Measurements from ENCODE around the gene ABCC10. TPM values are rescaled to one million over a fixed set of nuclear protein-coding genes. Genes with fewer than 3 reads are reported as not detected.
"Not testable (repeated sequence)": the region's sequence is repeated elsewhere in the genome, so short reads cannot be mapped to it uniquely, and the experiment has no call there.

Gene ABCC10
- total RNA-seq, 2 experiments from 2014 or later = 47.1 to 53.2 TPM

GRCh38 chr6:43393133-43393532 lies 34.2 kb upstream of the ABCC10 start:
- H3K27ac Mint-ChIP-seq; H3K9me3 Mint-ChIP-seq; DNase-seq; H3K36me3 Mint-ChIP-seq (ENCODE audit: low read depth); POLR2A ChIA-PET; H3K4me3 Mint-ChIP-seq: not testable (repeated sequence)
- H3K27me3 Mint-ChIP-seq = peaks cover 69% of the 10 kb centered on the region
- CTCF ChIA-PET = interaction anchor here (1.0 kb wide), 1 partner anchor 15 kb away, joined by 3 read pairs; no protein-coding TSS in a partner anchor
- peaks cover 19% of the 10 kb centered on the region for H3K4me1 Mint-ChIP-seq

- Mint-ChIP-seq H3K9me3 (no peaks in the 10 kb centered on the region), H3K27me3 (peaks cover 66% of the 10 kb centered on the region), H3K27ac (no peak overlapping the region), H3K4me3 (no peak overlapping the region), H3K4me1 (peaks cover 19% of the 10 kb centered on the region), H3K36me3 (ENCODE audit: low read depth) (no peaks in the 10 kb centered on the region)
- ChIA-PET POLR2A (no interaction called here), CTCF (interaction anchor here (1.0 to 1.2 kb wide), 2 partner anchors 15 to 23 kb away, joined by 3 read pairs; no protein-coding TSS in a partner anchor)
- no peak for DNase-seq
These were observed 33.7 kb upstream of the ABCC10 start for GRCh38 chr6:43393602-43394001.

- H3K27ac Mint-ChIP-seq = no peak overlapping the region
- H3K4me3 Mint-ChIP-seq = no peak overlapping the region
- H3K27me3 Mint-ChIP-seq = peaks cover 54% of the 10 kb centered on the region
- no peak for DNase-seq
- no peaks in the 10 kb centered on the region for H3K9me3 Mint-ChIP-seq
- H3K36me3 Mint-ChIP-seq (ENCODE audit: low read depth) = no peaks in the 10 kb centered on the region
- CTCF ChIA-PET = interaction anchor here (1.2 to 1.5 kb wide), 3 partner anchors 25 to 164 kb away, joined by 3 read pairs; no protein-coding TSS in a partner anchor
- H3K4me1 Mint-ChIP-seq = peaks cover 17% of the 10 kb centered on the region
- POLR2A ChIA-PET = no interaction called here
These were observed 32.4 kb upstream of the ABCC10 start for GRCh38 chr6:43394982-43395381.

DNA sequence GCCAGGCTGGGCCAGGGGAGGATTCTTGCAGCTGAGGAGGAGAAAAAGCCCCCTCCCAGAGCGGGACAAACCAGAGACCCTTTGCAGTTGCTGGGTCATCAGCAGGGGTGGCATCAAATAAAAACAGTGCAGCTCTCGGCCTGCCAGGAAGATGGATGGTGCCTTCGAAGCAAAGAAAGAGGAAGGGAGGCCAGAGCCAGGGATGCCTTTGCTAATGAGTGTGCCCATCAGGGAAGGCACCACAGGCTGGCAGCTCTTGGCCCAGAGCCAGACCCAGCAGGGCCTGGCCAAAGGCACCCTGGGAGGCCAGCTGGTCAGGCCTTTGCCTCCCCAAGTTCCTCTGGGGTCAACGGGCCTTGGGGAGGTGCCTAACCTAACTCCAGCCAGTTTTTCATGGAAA lies 31.6 kb upstream of the ABCC10 start:
- ChIA-PET CTCF (interaction anchor here (1.0 to 1.5 kb wide), 2 partner anchors 12 to 165 kb away, joined by 3 to 4 read pairs; no protein-coding TSS in a partner anchor), POLR2A (no interaction called here)
- no peaks in the 10 kb centered on the region for H3K36me3 Mint-ChIP-seq (ENCODE audit: low read depth)
- DNase-seq = no peak
- no peak overlapping the region for H3K27ac Mint-ChIP-seq
- peaks cover 52% of the 10 kb centered on the region for H3K27me3 Mint-ChIP-seq
- peaks cover 11% of the 10 kb centered on the region for H3K4me1 Mint-ChIP-seq
- H3K9me3 Mint-ChIP-seq = no peaks in the 10 kb centered on the region
- no peak overlapping the region for H3K4me3 Mint-ChIP-seq

DNA sequence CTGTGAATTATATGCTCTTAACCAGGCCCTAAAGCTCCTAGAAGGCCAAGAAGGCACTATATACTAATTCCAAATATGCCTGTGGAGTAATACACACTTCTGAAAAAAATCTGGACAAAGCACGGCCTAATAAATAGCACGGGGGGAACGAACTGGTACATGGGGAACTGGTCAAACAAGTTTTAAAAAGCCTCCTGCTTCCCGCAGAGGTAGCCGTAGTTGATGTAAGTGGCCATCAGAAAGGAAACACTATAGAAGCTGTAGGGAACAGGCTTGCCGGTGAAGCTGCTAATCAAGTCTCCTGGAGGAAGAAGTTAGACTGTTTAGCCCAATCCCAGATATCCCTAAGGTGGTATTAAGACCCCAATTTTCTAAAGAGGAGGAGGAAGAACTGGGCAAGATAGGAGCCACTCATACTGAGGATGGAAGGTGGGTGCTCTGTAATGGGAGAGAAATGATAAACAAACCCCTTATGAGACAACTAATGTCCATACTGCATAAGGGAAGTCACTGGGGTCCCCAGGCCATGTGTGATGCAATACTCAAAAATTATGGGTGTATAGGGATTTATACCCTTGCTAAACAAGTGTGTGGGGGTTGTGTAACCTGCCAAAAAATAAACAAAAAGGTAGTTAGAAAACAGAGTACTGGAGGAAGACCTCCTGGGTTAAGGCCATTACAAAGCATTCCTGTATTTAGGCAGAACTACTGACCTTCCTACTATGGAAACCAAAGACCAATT lies 30.8 kb upstream of the ABCC10 start:
- H3K36me3 Mint-ChIP-seq (ENCODE audit: low read depth) = no peaks in the 10 kb centered on the region
- H3K27ac Mint-ChIP-seq = no peak overlapping the region
- peaks cover 45% of the 10 kb centered on the region for H3K27me3 Mint-ChIP-seq
- H3K9me3 Mint-ChIP-seq = no peaks in the 10 kb centered on the region
- ChIA-PET POLR2A (no interaction called here), CTCF (interaction anchor here (1.0 to 2.5 kb wide), 3 partner anchors 13 to 166 kb away, joined by 3 to 18 read pairs (median 4); no protein-coding TSS in a partner anchor)
- H3K4me3 Mint-ChIP-seq = no peak overlapping the region
- DNase-seq = no peak
- H3K4me1 Mint-ChIP-seq = peaks cover 3% of the 10 kb centered on the region

DNA sequence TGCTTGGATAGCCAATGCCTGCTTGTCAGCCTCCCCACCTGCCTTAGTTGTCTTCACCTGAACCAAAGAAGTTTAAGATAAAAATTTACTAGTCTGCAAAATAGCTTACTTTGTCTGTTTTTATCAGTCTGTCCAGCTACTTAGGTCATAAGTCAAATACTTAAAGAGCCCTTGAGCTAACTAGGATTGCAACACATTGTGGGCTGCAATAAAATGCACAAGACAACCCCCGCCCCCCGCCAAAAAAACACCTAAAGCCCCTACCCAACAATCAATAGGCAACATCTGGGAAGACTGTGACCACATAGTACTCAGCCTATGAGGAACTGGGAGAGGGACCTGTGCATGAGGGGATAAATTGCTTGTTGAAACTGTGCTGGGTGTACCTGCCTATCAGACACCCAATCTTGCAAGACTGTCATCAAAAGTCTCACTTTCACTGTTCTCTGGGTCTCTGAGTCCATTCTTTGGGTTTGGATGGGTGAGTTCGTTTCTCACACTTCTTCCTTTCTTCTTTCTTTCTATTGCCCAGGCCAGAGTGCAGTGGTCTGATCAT lies 27.3 kb upstream of the ABCC10 start:
- Mint-ChIP-seq H3K27me3 (peaks cover 34% of the 10 kb centered on the region), H3K9me3 (no peaks in the 10 kb centered on the region), H3K36me3 (ENCODE audit: low read depth) (no peaks in the 10 kb centered on the region), H3K4me3 (no peak overlapping the region), H3K27ac (no peak overlapping the region), H3K4me1 (no peaks in the 10 kb centered on the region)
- CTCF ChIA-PET = interaction anchor here (0.7 kb wide), 1 partner anchor 18 kb away, joined by 3 read pairs; no protein-coding TSS in a partner anchor
- no peak for DNase-seq
- POLR2A ChIA-PET = no interaction called here

DNA sequence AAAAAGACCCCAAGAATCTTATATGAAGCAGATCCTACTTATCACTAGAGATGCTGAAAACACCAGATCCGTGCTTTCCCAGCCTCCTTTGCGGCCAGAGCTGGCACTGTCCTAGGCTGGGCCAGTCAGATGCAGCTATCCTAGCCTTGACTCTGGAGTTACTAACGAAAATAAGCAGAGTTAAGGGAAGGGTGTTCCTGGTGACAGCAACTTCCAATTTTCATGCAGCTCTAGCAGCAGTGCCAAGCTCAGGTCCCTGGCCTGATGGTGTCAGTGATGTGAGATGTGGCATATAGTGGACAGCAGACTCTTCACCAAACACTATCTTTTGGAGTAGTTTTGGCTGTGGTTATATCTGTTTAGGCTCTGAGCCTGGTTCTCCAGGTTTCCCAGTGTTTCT lies 25.6 kb upstream of the ABCC10 start:
- Mint-ChIP-seq H3K4me3 (no peak overlapping the region), H3K36me3 (ENCODE audit: low read depth) (no peaks in the 10 kb centered on the region), H3K4me1 (no peaks in the 10 kb centered on the region), H3K27me3 (peaks cover 39% of the 10 kb centered on the region), H3K27ac (no peak overlapping the region), H3K9me3 (no peaks in the 10 kb centered on the region)
- DNase-seq = no peak
- POLR2A ChIA-PET = no interaction called here
- CTCF ChIA-PET = interaction anchor here (0.6 to 1.2 kb wide), 4 partner anchors 12 to 173 kb away, joined by 3 to 5 read pairs (median 3); partner anchors contain the start of genes DNPH1 and TJAP1

- POLR2A ChIA-PET = no interaction called here
- CTCF ChIA-PET = interaction anchor here (0.6 kb wide), 1 partner anchor 44 kb away, joined by 3 read pairs; no protein-coding TSS in a partner anchor
- no peaks in the 10 kb centered on the region for H3K36me3 Mint-ChIP-seq (ENCODE audit: low read depth)
- no peak overlapping the region for H3K4me3 Mint-ChIP-seq
- no peak for DNase-seq
- H3K9me3 Mint-ChIP-seq = no peaks in the 10 kb centered on the region
- H3K27ac Mint-ChIP-seq = no peak overlapping the region
- peaks cover 40% of the 10 kb centered on the region for H3K27me3 Mint-ChIP-seq
- no peaks in the 10 kb centered on the region for H3K4me1 Mint-ChIP-seq
These were observed 24.5 kb upstream of the ABCC10 start for GRCh38 chr6:43402820-43403219.

- Mint-ChIP-seq H3K4me1 (no peaks in the 10 kb centered on the region), H3K9me3 (no peaks in the 10 kb centered on the region), H3K4me3 (no peak overlapping the region), H3K36me3 (ENCODE audit: low read depth) (no peaks in the 10 kb centered on the region), H3K27ac (no peak overlapping the region), H3K27me3 (peaks cover 46% of the 10 kb centered on the region)
- POLR2A ChIA-PET = no interaction called here
- no peak for DNase-seq
- CTCF ChIA-PET = no interaction called here
These were observed 22.0 kb upstream of the ABCC10 start for GRCh38 chr6:43405354-43405753.

- Mint-ChIP-seq H3K36me3 (ENCODE audit: low read depth) (no peaks in the 10 kb centered on the region), H3K4me1 (no peaks in the 10 kb centered on the region), H3K27ac (no peak overlapping the region), H3K4me3 (no peak overlapping the region), H3K27me3 (peaks cover 41% of the 10 kb centered on the region), H3K9me3 (peaks cover 2% of the 10 kb centered on the region)
- no peak for DNase-seq
- ChIA-PET CTCF (no interaction called here), POLR2A (no interaction called here)
These were observed 20.0 kb upstream of the ABCC10 start for GRCh38 chr6:43407296-43407695.

DNA sequence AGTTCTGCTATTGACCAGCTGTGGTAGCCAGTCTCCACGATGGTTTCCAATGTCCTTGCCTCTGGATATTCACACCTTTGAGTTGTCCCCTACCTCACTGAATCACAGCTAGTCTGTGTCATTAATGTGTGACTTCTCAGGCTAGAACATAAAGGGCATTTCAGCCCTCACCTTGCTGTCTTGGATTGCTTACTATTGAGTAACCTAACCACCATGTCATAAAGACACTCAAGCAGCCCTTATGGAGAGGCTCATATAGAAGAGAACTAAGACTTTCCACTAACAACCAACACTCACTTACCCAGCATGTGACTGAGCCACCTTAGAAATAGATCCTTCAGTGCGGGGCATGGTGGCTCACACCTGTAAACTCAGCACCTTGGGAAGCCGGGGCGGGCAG lies 19.1 kb upstream of the ABCC10 start:
- CTCF ChIA-PET = interaction anchor here (0.6 kb wide), 1 partner anchor 549 kb away, joined by 3 read pairs; no protein-coding TSS in a partner anchor

GRCh38 chr6:43410776-43411175 lies 16.6 kb upstream of the ABCC10 start:
- H3K4me3 Mint-ChIP-seq; H3K9me3 Mint-ChIP-seq; POLR2A ChIA-PET; H3K36me3 Mint-ChIP-seq (ENCODE audit: low read depth); H3K27ac Mint-ChIP-seq; DNase-seq; H3K4me1 Mint-ChIP-seq: not testable (repeated sequence)
- H3K27me3 Mint-ChIP-seq = peaks cover 22% of the 10 kb centered on the region
- CTCF ChIA-PET = interaction anchor here (0.6 to 0.8 kb wide), 2 partner anchors 13 to 30 kb away, joined by 3 read pairs; no protein-coding TSS in a partner anchor

More for the DNA sequence above, 19.1 kb upstream of the ABCC10 start:
- Mint-ChIP-seq H3K27ac (no peak overlapping the region), H3K4me1 (no peaks in the 10 kb centered on the region), H3K36me3 (ENCODE audit: low read depth) (no peaks in the 10 kb centered on the region), H3K4me3 (no peak overlapping the region), H3K9me3 (peaks cover 2% of the 10 kb centered on the region), H3K27me3 (peaks cover 35% of the 10 kb centered on the region)
- POLR2A ChIA-PET = no interaction called here
- no peak for DNase-seq

GRCh38 chr6:43412541-43412940 lies 14.8 kb upstream of the ABCC10 start:
- H3K27ac Mint-ChIP-seq = no peak overlapping the region
- POLR2A ChIA-PET = no interaction called here
- no peak for DNase-seq
- no peak overlapping the region for H3K4me3 Mint-ChIP-seq
- H3K9me3 Mint-ChIP-seq = peaks cover 2% of the 10 kb centered on the region
- no peaks in the 10 kb centered on the region for H3K4me1 Mint-ChIP-seq
- peaks cover 25% of the 10 kb centered on the region for H3K27me3 Mint-ChIP-seq
- H3K36me3 Mint-ChIP-seq (ENCODE audit: low read depth) = no peaks in the 10 kb centered on the region
- CTCF ChIA-PET = interaction anchor here (1.9 kb wide), 1 partner anchor 9 kb away, joined by 5 read pairs; no protein-coding TSS in a partner anchor
